Skin of body (tissue), 2 donors: ENCODE data around the gene CLSTN2. TPM values are rescaled to one million over a fixed set of nuclear protein-coding genes. Genes with fewer than 3 reads are reported as not detected.
"Not testable (repeated sequence)": the region's sequence is repeated elsewhere in the genome, so short reads cannot be mapped to it uniquely, and the experiment has no call there.

Source experiments
- DNase-seq: peaks from one replicate; lab custom pipeline; 2025; lab: John Stamatoyannopoulos, UW
- total RNA-seq: library from RNA; depleted of rRNA; stranded (reverse); fragments of >200 nt; gene quantifications from one replicate; pipeline ENCODE4 v1.2.3, GENCODE V29; 2014

The CLSTN2 gene
- total RNA-seq, 1 donor from 2014 or later, result 2.9 TPM

DNA sequence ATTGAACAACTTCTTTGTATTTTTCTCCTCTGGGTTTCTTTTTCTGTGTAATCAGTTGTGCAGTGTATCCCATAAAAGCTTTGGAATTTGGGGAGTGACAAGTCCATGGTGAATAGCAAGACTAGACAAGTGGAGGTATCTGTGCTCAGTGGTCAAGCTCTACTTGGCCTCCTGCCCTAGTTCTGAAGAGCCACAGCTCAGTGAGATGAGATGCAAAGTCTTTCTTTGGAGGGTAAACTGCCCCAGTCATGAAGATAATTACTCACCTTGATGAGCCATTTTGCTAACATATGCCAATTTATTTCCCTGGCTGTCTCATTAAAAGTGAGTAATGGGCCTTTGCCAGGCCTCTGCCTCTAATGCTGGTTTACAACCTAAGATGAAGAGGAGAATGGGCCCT, 471.7 kb downstream of the CLSTN2 start:
- DNase-seq, result no peak

GRCh38 chr3:140408252-140408651, 473.3 kb downstream of the CLSTN2 start:
- no peak for DNase-seq

DNA sequence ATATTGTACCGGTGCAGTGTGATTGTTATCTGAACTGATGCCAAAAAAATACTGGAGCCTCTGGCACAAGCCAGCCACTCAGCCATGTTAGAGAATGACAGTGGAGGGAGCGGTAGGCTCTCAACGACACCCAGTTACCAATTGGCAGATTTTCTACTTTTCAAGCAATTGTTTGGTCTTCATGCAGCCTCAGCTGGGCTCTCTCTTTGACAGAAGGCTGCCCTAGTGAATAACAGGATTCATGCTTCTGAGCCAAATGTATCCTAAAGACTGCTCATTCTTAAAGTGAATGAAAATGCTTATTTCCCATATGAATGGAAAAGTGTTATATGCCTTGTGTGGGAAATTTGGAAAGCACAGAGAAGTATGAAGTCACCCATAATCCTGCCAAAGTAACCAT, 481.7 kb downstream of the CLSTN2 start:
- DNase-seq, result no peak

DNA sequence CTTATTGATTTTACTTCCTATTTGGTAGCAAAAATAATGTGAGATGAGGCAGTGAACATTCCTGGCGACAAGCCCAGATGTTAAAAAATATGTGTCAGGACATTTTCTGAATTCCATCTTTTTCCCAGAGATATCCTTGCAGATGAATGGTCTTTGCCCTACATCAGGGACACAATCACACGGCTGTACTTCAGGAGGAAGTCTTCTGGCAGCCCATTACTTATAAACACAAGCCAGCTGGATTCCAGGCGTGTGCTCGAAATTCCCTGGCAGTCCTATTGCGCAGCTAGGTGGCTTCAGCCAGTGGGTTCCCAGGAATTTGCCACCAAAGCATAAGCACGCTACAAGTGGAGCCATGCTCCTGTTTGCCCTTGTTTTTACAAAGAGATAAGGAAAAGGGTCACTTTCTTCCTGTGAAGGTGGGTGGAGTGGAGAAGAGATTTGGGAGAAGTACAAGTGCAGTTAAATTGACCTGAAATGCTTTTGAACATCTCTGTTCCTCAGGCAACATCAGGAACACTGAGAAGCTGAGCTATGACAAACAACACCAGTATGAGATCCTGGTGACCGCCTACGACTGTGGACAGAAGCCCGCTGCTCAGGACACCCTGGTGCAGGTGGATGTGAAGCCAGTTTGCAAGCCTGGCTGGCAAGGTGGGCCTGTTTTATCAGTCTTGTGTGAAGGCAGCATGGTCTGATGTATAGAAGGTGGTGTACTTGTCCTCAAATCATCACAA, 485.8 kb downstream of the CLSTN2 start:
- DNase-seq, result no peak

GRCh38 chr3:140421884-140422283, 486.9 kb downstream of the CLSTN2 start:
- DNase-seq, result no peak

DNA sequence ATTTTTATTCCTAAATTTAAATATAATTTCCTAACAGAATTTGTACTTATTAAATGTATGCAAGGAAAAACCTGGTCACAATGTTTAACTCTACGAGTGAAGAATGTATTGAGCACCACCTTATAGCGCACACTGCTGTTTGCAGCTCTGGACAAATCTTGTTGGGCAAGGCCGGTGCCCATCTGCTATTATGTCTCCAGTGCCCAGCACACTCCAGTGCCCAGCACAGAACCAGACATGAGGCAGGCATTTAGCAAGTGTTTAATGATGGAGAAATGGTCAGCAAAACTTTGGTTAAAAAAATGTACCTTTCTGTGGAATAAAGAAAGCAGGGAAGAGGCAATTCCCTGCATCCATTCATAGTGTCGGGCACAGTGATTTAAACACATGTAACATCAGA, 488.2 kb downstream of the CLSTN2 start:
- no peak for DNase-seq

- DNase-seq, result not testable (repeated sequence)
These were observed 488.6 kb downstream of the CLSTN2 start for GRCh38 chr3:140423574-140423973.

GRCh38 chr3:140424211-140424610, 489.2 kb downstream of the CLSTN2 start:
- DNase-seq, result no peak

DNA sequence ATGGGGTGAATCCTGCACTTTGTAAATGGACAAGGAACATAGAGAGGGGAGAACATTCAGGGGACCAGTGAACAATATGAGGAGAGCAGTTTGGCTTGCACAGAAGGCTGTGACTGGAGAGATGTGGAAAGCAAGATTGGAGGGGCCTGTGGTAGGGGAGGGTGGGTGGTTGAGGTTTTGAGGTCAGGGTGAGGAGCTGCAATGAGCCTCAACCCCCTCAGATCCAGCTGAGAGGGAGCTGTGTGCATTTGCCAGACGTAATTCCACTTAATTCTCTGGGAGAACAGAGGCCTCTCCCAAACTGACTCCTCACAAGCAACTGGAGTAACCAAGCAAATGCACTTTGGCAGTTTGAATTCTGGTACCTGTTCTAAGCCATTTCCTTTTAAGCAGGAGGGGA, 489.7 kb downstream of the CLSTN2 start:
- DNase-seq, result no peak

DNA sequence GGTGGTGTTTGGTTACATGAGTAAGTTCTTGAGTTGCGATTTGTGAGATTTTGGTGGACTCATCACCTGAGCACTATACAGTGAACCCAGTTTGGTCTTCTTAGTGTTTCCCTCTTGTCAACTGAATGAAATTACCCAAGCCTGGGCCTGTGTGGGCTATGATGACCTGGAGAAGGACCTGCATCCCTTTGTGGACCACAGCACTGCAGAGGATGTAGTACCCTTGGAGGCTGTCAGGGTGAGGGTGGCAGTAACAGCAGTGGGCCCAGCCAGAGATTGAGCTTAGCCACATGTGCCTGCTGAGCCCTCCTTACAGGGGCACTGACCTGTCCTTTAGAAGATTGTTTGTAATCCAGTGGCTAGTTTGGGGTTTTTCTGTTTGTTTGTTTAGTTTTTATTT, 492.8 kb downstream of the CLSTN2 start:
- no peak for DNase-seq

GRCh38 chr3:140428380-140428779, 493.4 kb downstream of the CLSTN2 start:
- DNase-seq, result no peak

DNA sequence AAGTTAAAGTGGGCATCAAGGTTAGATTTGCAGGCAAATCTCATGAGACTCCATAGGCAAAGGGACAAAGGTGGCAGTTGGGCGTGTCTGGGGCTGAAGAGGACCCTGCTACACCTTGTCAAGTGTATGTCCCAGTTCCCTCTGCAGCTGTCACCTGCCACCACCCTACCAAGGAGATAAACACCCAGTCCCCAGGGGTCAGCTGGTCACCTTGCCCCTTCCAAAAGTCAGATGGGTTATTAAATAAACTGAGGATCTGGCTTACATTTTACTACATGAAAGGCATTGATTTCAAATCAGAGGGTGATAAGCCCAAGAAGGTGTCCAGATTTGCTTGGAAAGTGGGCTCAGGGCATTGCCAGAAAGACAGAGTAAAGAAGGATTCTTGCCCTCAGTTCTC, 494.8 kb downstream of the CLSTN2 start:
- DNase-seq, result no peak

DNA sequence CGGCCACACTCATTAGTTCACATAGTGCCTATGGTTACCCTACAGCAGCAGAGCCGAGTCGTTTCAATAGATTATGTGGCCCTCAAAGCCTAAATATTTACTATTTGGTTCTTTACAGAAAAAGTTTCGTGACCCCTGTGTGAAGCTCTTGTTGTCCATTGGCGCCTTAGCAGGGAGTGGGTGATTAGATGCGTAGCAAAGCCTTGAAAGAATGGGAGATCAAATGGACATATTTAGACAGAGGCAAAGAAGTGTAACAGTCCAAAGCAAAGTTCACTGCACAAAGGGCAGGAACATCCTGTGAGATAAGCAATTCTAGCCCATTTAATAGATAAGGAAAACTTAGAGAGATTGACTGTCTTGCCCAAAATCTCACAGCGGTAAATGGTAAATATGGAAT, 495.5 kb downstream of the CLSTN2 start:
- no peak for DNase-seq

DNA sequence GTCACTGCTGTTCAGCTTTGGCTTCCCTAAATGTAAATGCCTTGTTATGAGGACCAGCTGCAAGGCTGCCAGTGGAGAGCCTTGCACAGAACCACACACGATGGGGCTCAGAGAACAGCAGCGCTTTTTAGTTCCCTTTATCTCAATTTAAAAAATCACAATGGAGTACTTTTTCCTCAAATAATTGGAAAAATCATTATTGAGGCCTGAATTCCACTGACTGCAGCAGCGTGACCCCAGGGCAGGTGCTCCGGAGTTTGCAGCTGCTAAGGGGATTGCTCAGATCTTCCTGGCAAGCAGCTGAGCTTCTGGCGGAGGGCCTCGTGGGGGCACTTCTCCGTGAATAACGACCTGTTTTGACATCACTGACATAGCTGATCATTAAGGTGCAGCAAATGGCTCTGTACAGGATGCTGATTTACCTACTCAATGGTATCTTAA, 497.3 kb downstream of the CLSTN2 start:
- DNase-seq, result no peak

GRCh38 chr3:140433431-140433830, 498.4 kb downstream of the CLSTN2 start:
- no peak for DNase-seq

- no peak for DNase-seq
These were observed 499.4 kb downstream of the CLSTN2 start for GRCh38 chr3:140434261-140434905.

DNA sequence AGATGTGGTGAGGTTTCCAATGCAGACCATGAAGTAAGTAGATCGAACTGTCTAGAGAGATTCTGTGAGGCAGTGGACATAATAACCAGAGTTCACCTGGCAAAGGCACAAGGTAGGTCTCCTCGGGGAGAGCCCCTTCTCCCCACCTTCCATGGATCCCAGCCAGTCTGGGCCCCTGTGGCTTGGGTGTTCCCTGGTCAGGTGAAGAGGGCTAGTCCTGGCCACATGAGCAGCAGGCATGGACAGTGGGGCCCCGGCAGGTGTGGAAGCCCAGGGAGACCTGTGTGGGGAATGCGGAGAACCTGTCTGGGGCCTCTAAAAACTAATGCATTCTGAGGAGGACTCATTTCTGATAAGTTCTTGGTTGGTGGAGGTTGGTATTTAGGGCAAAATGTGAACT, 501.4 kb downstream of the CLSTN2 start:
- DNase-seq, result no peak

DNA sequence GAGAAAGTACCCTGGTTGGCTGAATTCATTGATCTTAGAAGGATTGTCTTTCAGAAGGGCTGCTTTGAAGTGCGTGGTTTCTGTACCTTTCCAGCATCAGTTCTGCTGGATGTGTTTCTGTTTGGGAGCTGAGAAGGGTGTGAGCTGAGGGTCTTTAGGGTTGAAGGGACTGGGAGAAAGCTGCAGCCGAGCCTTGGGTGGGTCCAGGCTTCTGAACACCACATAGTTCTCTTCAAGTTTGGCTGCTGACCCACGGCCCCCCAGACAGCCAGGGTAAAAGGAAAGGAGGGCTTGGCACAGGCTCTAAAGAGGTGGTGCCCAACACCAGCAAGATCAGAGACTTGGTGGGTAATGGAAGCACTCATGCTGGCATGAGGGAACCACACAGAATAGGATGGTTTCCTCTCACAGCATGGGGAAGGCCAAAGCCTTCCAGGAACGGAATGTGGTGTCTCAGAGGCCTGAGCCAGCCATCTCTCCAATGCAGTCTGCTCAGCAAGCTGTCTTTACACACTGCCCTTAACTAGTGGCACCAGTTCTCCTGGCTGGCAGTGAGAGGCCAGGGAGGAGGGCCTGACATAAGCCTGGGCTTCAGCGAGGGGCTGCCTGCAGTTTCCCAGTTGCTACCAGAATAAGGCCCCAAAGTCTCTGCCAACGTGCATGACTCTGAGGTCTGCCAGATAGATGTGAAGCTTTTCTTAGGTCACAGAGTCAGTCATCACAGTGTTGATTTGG, 503.9 kb downstream of the CLSTN2 start:
- no peak for DNase-seq

GRCh38 chr3:140439527-140439926, 504.5 kb downstream of the CLSTN2 start:
- DNase-seq, result no peak

DNA sequence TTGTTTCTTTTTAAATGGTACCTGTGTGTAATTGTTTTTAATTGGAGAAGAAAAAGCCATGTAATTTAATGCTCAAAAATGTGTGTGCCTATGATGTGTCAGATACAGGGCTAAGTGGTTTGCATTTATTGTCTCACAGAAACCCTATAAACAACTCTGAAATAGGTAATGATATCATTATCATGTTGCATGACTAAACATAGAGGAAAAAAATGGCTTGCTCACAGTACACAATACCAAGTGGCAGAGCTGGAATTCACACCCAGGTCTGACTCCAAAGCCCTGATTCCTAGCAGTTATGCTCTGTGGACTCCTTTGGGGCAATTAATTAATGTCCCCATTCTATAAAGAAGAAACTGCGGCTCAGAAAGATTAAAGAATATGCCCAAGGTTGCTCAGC, 505.5 kb downstream of the CLSTN2 start:
- no peak for DNase-seq

- no peak for DNase-seq
These were observed 506.0 kb downstream of the CLSTN2 start for GRCh38 chr3:140441006-140441405.

- no peak for DNase-seq
These were observed 507.6 kb downstream of the CLSTN2 start for GRCh38 chr3:140442621-140443020.

DNA sequence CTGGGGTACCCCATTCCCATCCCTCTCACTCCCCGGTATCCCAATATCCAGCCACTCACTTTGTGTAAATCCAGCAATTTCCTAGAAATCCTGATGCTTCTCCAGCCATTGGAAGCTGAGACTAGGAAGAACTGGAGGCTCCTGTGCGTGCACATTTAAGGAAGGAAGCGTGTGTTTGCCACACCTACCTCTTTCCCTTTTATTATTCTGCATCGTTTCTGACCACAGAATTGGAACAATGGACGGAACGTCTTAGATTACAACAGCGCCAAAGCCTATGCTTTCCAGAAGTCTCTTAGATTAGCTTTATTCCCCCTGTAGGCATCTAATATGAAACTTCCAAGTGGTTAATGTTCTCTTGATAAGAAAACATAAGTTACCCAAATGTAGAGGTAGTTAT, 508.1 kb downstream of the CLSTN2 start:
- DNase-seq, result no peak
